A549 (cell line): Measurements from ENCODE around the gene MON1A.

ENCODE experiments used
- HDAC2 ChIP-seq: fragments of 200-600 bp; sonication (generic); IDR thresholded peaks from 2 replicates; pipeline ENCODE4 v1.6.1; 2016
- POLR2A ChIP-seq: IDR thresholded peaks from 2 replicates; pipeline ENCODE4 v1.6.1; 2012; ENCODE audit warnings: mild to moderate bottlenecking, low read length

DNA sequence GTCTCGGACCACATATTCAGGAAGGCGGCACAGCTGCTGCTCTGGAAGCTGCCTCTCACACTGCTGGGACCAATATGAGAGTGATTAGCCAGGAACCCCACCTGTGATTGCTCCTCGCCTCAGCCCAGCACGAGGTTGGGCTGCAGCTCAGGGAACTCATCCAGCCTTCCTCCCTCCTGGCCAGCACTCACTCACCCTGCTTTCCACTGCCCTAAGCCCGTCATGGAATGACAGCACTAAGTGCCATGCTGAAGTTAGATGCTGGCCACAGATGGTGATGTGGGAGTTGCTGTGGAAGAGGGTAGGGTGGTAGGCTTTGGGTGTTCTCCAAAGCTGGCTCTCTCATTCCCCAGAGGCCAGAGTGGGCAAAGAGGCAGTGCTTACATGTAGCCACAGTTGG is 33.3 kb downstream of the MON1A start:
- no peak for TF ChIP-seq POLR2A
- no peak for TF ChIP-seq HDAC2
